ENCODE measurements around the gene TRIM37.
"Not testable (repeated sequence)": the region's sequence is repeated elsewhere in the genome, so short reads cannot be mapped to it uniquely, and the experiment has no call there.

Gene TRIM37

GRCh38 chr17:59108400-59109102, 1.9 kb upstream of the TRIM37 start:
- peak in 1 of 3 experiments; percentile 10 for DNase-seq

GRCh38 chr17:59107306-59107670, 608 bp upstream of the TRIM37 start:
- DNase-seq: no peak

- peak; percentile 53 to 86 (median 83) for DNase-seq
Measured at GRCh38 chr17:59105852-59106462, 723 bp downstream of the TRIM37 start.

GRCh38 chr17:59101178-59101577, 5.5 kb downstream of the TRIM37 start:
- no peak for DNase-seq

GRCh38 chr17:59097876-59098275, 8.8 kb downstream of the TRIM37 start:
- no peak for DNase-seq

GRCh38 chr17:59094861-59095530, 11.7 kb downstream of the TRIM37 start:
- DNase-seq: no peak

- no peak for DNase-seq
Measured at GRCh38 chr17:59093702-59094231, 12.9 kb downstream of the TRIM37 start.

- DNase-seq: no peak
Measured at GRCh38 chr17:59093145-59093701, 13.5 kb downstream of the TRIM37 start.

- not testable (repeated sequence) for DNase-seq
Measured at GRCh38 chr17:59090593-59090992, 16.1 kb downstream of the TRIM37 start.

GRCh38 chr17:59084154-59084553, 22.5 kb downstream of the TRIM37 start:
- DNase-seq: no peak

GRCh38 chr17:59074494-59074893, 32.2 kb downstream of the TRIM37 start:
- no peak for DNase-seq

- no peak for DNase-seq
Measured at GRCh38 chr17:59073972-59074371, 32.7 kb downstream of the TRIM37 start.

- DNase-seq: no peak
Measured at GRCh38 chr17:59069856-59070255, 36.8 kb downstream of the TRIM37 start.

GRCh38 chr17:59067756-59068155, 38.9 kb downstream of the TRIM37 start:
- DNase-seq: no peak

GRCh38 chr17:59067340-59067739, 39.3 kb downstream of the TRIM37 start:
- no peak for DNase-seq

- DNase-seq: no peak
Measured at GRCh38 chr17:59062509-59062908, 44.2 kb downstream of the TRIM37 start.

GRCh38 chr17:59056857-59057256, 49.8 kb downstream of the TRIM37 start:
- no peak for DNase-seq

GRCh38 chr17:59049798-59050197, 56.9 kb downstream of the TRIM37 start:
- DNase-seq: no peak

- DNase-seq: no peak
Measured at GRCh38 chr17:59047616-59048015, 59.1 kb downstream of the TRIM37 start.

GRCh38 chr17:59046192-59046591, 60.5 kb downstream of the TRIM37 start:
- no peak for DNase-seq

GRCh38 chr17:59038734-59039133, 67.9 kb downstream of the TRIM37 start:
- no peak for DNase-seq

GRCh38 chr17:59037960-59038359, 68.7 kb downstream of the TRIM37 start:
- no peak for DNase-seq

- DNase-seq: no peak
Measured at GRCh38 chr17:59030811-59031210, 75.9 kb downstream of the TRIM37 start.

GRCh38 chr17:59028328-59028727, 78.4 kb downstream of the TRIM37 start:
- no peak for DNase-seq
